ENCODE measurements around the gene ST6GALNAC4. TPM values are rescaled to one million over a fixed set of nuclear protein-coding genes. Genes with fewer than 3 reads are reported as not detected.

ST6GALNAC4 gene
- total and polyA plus RNA-seq, 9 of the 15 experiments (the other 6 are each of a cell fraction or from before 2014, with no cell fraction given) = 2.6 to 43.1 (median 15.4) TPM

DNA sequence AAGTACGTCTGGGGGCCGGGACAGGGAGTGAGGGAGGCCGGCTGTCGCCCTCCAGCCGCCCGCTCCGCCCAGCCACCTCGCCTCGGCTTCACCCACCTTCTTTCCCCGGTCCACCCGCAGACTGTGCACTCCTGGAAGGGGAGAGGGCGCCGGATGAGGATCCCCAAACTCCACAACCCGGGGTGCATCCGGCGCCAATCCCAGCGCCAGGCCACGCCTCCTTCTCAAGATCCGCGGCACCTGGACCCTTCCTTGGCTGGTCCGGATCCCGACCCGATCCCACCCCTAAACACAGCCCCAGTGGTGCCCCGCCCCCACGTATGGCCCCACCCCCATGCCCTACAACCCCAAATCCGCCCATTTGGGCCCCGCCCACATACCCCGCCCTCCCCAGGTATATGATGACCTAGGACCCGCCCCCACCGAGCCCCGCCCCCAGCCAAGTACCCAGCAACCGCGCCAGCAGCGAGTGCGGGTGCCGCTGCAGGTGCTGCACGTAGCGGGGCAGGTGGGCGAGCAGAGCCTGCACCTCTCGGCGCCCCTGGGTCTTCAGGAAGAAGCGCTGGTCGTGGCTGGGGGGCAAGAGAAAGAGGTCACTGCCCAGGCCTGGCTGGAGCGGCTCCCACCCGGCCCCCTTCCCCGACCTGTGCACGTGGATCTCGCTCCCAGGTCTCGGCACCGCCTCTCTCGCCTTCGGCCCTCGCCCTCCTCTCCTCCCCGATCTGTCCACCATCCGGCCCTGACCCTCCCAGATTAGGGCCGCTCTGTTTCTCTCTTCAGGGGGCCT, 10.6 kb upstream of the ST6GALNAC4 start (continued):
- TF ChIP-seq, protein P1, sequence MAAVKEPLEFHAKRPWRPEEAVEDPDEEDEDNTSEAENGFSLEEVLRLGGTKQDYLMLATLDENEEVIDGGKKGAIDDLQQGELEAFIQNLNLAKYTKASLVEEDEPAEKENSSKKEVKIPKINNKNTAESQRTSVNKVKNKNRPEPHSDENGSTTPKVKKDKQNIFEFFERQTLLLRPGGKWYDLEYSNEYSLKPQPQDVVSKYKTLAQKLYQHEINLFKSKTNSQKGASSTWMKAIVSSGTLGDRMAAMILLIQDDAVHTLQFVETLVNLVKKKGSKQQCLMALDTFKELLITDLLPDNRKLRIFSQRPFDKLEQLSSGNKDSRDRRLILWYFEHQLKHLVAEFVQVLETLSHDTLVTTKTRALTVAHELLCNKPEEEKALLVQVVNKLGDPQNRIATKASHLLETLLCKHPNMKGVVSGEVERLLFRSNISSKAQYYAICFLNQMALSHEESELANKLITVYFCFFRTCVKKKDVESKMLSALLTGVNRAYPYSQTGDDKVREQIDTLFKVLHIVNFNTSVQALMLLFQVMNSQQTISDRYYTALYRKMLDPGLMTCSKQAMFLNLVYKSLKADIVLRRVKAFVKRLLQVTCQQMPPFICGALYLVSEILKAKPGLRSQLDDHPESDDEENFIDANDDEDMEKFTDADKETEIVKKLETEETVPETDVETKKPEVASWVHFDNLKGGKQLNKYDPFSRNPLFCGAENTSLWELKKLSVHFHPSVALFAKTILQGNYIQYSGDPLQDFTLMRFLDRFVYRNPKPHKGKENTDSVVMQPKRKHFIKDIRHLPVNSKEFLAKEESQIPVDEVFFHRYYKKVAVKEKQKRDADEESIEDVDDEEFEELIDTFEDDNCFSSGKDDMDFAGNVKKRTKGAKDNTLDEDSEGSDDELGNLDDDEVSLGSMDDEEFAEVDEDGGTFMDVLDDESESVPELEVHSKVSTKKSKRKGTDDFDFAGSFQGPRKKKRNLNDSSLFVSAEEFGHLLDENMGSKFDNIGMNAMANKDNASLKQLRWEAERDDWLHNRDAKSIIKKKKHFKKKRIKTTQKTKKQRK (IDR thresholded peaks at IDR 0.05; ENCODE audit: borderline replicate concordance, low read depth, low read length) = no peak
- TF ChIP-seq HNRNPLL (IDR thresholded peaks at IDR 0.05; ENCODE audit: low read depth, low read length, poor library complexity, severe bottlenecking) (no peak), ZNF174 (CRISPR knock-in tag; IDR thresholded peaks at IDR 0.05) (no peak), ERF (CRISPR knock-in tag; IDR thresholded peaks at IDR 0.05) (no peak), BDP1 (IDR thresholded peaks at IDR 0.05; ENCODE audit: insufficient read depth, insufficient read length) (no peak), SREBF1 (IDR thresholded peaks at IDR 0.05; ENCODE audit: borderline replicate concordance, low read depth, low read length) (no peak), MEF2D (tag; conservative IDR thresholded peaks at IDR 0.05; ENCODE audit: low read depth) (no peak), ATF3 (IDR thresholded peaks at IDR 0.05) (no peak), ATF3 (CRISPR knock-in tag; conservative IDR thresholded peaks at IDR 0.05) (no peak), SMARCE1 (IDR thresholded peaks at IDR 0.05) (no peak), MAZ (CRISPR knock-in tag; conservative IDR thresholded peaks at IDR 0.05 in 1 of 2, IDR thresholded peaks at IDR 0.05 in 1 of 2) (peak in 1 of 2 experiments; percentile 13; a peak in 1 of 4 replicates), ID3 (CRISPR knock-in tag; IDR thresholded peaks at IDR 0.05) (no peak), ID3 (tag; IDR thresholded peaks at IDR 0.05) (no peak), ZFP1 (CRISPR knock-in tag; IDR thresholded peaks at IDR 0.05) (no peak)
- TF ChIP-seq, protein P2, sequence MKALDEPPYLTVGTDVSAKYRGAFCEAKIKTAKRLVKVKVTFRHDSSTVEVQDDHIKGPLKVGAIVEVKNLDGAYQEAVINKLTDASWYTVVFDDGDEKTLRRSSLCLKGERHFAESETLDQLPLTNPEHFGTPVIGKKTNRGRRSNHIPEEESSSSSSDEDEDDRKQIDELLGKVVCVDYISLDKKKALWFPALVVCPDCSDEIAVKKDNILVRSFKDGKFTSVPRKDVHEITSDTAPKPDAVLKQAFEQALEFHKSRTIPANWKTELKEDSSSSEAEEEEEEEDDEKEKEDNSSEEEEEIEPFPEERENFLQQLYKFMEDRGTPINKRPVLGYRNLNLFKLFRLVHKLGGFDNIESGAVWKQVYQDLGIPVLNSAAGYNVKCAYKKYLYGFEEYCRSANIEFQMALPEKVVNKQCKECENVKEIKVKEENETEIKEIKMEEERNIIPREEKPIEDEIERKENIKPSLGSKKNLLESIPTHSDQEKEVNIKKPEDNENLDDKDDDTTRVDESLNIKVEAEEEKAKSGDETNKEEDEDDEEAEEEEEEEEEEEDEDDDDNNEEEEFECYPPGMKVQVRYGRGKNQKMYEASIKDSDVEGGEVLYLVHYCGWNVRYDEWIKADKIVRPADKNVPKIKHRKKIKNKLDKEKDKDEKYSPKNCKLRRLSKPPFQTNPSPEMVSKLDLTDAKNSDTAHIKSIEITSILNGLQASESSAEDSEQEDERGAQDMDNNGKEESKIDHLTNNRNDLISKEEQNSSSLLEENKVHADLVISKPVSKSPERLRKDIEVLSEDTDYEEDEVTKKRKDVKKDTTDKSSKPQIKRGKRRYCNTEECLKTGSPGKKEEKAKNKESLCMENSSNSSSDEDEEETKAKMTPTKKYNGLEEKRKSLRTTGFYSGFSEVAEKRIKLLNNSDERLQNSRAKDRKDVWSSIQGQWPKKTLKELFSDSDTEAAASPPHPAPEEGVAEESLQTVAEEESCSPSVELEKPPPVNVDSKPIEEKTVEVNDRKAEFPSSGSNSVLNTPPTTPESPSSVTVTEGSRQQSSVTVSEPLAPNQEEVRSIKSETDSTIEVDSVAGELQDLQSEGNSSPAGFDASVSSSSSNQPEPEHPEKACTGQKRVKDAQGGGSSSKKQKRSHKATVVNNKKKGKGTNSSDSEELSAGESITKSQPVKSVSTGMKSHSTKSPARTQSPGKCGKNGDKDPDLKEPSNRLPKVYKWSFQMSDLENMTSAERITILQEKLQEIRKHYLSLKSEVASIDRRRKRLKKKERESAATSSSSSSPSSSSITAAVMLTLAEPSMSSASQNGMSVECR (CRISPR knock-in tag; IDR thresholded peaks at IDR 0.05) = no peak
- TF ChIP-seq, protein P3, sequence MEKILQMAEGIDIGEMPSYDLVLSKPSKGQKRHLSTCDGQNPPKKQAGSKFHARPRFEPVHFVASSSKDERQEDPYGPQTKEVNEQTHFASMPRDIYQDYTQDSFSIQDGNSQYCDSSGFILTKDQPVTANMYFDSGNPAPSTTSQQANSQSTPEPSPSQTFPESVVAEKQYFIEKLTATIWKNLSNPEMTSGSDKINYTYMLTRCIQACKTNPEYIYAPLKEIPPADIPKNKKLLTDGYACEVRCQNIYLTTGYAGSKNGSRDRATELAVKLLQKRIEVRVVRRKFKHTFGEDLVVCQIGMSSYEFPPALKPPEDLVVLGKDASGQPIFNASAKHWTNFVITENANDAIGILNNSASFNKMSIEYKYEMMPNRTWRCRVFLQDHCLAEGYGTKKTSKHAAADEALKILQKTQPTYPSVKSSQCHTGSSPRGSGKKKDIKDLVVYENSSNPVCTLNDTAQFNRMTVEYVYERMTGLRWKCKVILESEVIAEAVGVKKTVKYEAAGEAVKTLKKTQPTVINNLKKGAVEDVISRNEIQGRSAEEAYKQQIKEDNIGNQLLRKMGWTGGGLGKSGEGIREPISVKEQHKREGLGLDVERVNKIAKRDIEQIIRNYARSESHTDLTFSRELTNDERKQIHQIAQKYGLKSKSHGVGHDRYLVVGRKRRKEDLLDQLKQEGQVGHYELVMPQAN (IDR thresholded peaks at IDR 0.05; ENCODE audit: borderline replicate concordance) = peak; percentile 62; the same call in 1 of the 2 replicates
